AG20443 (cell line): ENCODE data around the gene TMEM190.
"Not testable (repeated sequence)": the region's sequence is repeated elsewhere in the genome, so short reads cannot be mapped to it uniquely, and the experiment has no call there.

Experiments used
- DNase-seq: peaks from one replicate; pipeline ENCODE4 v3.0.0; 2012; ENCODE audit warnings: low spot score, mixed read lengths

The TMEM190 gene

DNA sequence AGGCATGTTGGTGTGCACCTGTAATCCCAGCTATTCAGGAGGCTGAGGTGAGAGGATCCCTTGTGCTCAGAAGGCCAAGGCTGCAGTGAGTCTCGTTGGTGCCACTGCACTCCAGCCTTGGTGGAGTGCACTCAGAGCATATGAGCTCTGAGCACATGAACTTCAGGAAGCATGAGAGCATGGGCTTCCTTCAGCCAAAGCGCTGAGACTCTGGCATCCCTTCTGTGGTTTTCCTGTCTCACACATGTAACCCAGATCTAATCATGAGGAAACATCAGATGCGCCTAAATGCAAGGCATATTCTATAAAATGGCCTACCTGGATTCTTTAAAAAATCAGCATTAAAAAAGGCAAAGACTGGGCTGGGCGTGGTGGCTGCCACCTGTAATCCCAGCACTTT, 44.7 kb downstream of the TMEM190 start:
- not testable (repeated sequence) for DNase-seq

DNA sequence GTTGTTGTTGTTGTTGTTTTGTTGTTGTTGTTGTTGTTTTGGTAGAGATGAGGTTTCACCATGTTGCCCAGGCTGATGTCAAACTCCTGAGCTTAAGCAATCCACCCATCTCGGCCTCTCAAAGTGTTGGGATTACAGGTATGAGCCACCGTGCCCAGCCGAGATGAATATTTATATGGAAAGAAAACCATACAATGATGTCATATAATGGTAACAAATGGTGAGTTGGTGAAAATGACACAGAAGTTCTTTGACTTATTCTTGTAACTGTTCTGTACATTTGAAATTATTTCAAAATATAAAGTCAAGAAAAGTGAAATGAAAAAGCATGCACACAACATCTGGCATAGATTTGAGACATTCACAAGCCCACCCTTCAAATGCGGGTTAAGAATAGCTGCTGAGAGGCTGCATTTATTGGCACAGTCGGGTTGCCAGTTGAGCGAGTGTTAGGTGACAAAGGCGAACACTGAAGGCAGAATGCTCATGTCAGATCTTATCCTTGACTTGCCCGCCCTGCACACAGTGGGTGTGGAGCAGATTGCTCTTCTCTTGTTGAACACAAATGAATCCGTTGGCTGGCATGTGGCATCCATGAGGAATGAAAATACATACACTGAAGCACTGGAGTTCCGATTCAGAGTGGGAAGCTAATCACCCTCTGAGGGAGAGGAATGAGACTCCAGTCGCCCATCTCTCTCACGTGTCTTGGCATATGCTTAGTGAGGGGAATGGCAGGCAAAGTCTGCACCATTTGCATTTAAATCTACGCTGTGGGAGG, 46.8 kb downstream of the TMEM190 start:
- no peak for DNase-seq

DNA sequence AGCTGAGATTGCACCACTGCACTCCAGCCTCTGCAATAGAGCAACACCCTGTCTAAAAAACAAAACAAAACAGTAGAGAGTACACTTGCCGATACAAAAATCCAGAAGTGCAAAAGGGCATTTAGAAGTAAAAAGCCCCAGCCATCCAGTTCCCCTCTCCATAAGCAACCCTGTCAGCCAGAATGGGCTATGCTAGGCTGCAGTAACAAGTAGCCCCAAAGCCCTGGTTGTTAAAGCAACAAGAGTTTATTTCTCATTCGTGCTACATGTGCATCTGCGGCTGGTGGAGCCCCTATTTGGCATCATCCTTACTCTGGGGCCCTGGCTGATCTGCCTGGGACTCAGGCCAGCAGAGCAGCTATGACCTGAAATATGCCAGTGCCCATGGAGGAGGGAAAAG, 47.9 kb downstream of the TMEM190 start:
- no peak for DNase-seq

DNA sequence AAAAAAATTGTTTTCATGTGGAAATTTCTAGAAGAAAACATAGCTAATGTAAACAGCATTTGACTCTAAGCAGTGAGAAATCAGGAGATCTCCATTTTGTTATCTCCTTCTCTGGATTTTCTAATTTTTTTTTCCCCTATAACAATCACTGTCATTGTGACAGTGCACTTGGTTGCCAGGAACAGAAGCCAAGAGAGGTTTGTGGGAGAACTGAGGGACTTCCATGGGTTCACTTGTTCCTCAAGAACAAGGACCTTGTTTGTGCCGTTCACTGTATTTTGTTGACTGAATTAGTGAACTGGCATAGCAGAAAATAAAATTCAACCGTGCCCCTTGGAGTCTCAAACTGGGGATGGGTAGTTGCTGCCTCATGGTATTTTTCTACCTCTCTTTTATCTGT, 49.4 kb downstream of the TMEM190 start:
- DNase-seq: no peak
